AG09309 (cell line): Measurements from ENCODE around the gene ZNF654.
"Not testable (repeated sequence)": the region's sequence is repeated elsewhere in the genome, so short reads cannot be mapped to it uniquely, and the experiment has no call there.

Experiments used
- DNase-seq: peaks from one replicate; pipeline ENCODE4 v3.0.0-alpha.2; 2010; ENCODE audit warnings: low read depth
- H3K4me3 ChIP-seq: 2 replicates; pipeline ENCODE4 v1.5.1; 2011; ENCODE audit warnings: mild to moderate bottlenecking, low read depth, low read length, moderate library complexity; ENCODE audit not compliant: control insufficient read depth
- TF ChIP-seq, protein P1 (sequence below): IDR thresholded peaks from 2 replicates; pipeline ENCODE4 v1.5.1; 2011; ENCODE audit warnings: mild to moderate bottlenecking, low read depth, low read length, inconsistent platforms; ENCODE audit not compliant: insufficient read depth, control insufficient read depth; ENCODE audit errors: missing control alignments

ZNF654 gene

DNA sequence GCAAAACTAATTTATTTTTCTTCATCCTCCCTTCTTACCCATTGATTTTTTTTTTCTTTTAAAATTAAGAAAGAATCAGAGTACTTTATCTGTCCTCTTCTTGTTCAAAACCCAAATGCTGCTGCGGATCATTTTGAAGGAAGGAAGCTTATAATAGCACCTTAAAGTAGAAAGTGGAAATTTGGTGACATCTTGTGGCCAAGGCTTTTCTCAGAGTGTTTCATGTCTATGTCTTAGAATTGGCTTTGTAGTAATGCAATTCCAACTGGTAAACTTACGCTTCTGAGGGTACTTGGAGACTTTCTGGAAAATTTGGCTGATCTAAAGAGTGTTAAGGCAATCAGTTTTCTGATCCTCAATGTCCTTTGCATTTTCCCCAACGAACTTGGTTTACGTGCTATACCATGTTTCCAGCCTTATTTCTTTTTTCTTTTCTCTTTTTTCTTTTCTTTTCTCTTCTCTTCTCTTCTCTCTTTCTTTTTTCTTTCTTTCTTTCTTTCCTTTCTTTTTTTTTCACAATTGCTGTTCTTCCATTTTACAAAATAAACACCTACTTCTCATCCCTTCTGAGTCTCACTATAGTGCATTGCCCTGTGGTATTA lies 121.4 kb downstream of the ZNF654 start:
- peak; percentile 29 for DNase-seq
- H3K4me3 ChIP-seq = no peak overlapping the region
- TF ChIP-seq, protein P1, sequence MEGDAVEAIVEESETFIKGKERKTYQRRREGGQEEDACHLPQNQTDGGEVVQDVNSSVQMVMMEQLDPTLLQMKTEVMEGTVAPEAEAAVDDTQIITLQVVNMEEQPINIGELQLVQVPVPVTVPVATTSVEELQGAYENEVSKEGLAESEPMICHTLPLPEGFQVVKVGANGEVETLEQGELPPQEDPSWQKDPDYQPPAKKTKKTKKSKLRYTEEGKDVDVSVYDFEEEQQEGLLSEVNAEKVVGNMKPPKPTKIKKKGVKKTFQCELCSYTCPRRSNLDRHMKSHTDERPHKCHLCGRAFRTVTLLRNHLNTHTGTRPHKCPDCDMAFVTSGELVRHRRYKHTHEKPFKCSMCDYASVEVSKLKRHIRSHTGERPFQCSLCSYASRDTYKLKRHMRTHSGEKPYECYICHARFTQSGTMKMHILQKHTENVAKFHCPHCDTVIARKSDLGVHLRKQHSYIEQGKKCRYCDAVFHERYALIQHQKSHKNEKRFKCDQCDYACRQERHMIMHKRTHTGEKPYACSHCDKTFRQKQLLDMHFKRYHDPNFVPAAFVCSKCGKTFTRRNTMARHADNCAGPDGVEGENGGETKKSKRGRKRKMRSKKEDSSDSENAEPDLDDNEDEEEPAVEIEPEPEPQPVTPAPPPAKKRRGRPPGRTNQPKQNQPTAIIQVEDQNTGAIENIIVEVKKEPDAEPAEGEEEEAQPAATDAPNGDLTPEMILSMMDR = peak; percentile 56

DNA sequence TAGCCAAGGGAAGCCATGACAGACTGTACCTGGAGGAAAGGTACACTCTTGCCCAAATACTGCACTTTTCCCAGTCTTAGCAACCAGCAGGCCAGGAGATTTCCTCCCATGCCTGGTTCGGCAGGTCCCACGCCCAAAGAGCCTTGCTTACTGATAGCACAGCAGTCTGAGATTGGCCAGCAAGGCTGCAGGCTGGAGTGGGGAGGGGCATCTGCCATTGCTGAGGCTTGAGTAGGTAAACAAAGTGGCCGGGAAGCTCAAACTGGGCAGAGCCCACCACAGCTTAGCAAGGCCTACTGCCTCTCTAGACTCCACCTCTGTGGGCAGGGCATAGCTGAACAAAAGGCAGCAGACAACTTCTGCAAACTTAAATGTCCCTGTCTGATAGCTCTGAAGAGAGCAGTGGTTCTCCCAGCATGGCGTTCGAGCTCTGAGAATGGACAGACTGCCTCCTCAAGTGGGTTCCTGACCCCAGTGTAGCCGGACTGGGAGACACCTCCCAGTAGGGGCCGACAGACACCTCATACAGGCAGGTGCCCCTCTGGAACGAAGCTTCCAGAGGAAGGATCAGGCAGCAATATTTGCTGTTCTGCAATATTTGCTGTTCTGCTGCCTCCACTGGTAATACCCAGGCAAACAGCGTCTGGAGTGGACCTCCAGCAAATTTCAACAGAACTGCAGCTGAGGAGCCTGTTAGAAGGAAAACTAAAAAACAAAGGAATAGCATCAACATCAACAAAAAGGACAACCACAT lies 123.3 kb downstream of the ZNF654 start:
- not testable (repeated sequence) for H3K4me3 ChIP-seq, DNase-seq

DNA sequence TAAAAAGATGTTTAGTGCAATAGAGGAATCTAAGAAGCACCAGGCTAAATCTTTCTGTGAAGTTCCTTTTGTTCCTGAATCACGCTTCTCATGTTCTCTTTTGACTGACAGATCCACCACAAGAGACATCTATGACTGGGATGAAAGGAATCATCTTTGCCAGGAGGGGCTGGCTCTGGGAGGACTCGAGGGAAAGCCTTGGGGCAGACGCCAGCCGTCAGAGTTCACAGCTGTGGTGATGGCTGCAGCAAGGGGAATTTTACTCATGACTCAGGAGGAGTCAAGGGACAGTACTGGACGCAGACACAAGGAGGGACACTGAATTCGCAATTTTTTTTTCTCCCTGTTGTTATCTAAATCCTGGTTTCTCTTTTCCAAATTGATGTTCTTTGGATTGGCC lies 129.4 kb downstream of the ZNF654 start:
- TF ChIP-seq, protein P1 = no peak
- H3K4me3 ChIP-seq = no peak overlapping the region
- DNase-seq = no peak

DNA sequence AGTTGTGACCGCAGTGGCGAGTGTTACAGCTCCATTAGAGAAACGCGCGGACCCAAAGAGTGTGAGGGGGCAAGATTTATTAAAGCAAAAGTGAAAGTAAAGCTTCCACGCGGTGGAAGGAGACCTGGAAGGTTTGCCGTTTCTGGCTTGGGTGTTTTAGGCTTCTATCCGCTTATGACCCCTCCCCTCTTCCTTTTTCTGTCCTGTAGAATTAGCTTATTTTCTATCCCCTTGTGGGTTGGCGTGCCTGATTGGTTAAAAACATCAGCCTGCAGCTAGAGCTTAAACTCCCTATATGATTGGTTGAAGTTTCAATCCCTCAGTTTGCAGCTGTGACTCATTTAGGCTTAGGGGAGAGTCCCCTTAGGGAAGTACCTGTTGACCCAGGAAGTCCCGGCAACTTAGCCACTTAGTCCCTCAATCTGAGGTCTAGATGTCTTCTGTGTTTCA lies 130.3 kb downstream of the ZNF654 start:
- TF ChIP-seq, protein P1 = no peak
- DNase-seq = no peak
- no peak overlapping the region for H3K4me3 ChIP-seq

DNA sequence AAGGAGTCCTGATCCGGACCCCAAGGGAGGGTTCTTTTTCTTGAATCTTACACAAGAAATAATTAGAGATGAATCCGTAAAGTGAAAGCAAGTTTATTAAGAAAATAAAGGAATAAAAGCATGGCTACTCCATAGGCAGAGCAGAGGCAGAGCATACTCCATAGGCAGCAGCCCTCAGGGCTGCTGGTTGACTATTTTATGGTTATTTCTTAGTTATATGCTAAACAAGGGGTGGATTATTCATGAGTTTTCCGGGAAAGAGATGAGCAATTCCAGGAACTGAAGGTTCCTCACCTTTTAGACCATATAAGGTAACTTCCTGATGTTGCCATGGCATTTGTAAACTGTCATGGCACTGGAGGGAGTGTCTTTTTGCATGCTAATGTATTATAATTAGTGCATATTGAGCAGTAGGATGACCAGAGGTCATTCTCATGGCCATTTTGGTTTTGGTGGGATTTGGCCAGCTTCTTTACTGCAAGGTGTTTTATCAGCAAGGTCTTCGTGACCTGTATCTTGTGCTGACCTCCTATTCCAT lies 132.9 kb downstream of the ZNF654 start:
- TF ChIP-seq, protein P1 = no peak
- no peak for DNase-seq
- no peak overlapping the region for H3K4me3 ChIP-seq

DNA sequence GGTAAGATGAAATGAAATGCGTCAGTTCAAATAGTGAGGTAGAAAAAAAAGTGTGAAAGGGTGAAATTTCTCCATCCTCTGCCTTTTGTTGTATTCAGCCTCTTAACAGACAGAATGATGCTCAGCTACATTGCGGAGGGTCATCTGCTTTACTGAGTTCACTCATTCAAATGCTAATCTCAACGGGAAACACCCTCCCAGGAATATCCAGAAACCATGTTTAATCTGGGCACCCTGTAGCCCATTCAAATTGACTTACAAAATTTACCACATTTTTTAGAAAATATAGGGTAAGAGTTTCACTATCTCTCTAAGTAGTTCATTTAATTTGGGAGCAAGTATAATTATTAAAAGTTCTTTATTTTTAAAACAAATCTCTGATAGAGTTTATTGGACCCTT lies 133.6 kb downstream of the ZNF654 start:
- no peak overlapping the region for H3K4me3 ChIP-seq
- TF ChIP-seq, protein P1 = no peak
- no peak for DNase-seq
